ENCODE data around the gene SART1.

SART1 gene

GRCh38 chr11:65928667-65929066 is 32.9 kb upstream of the SART1 start:
- CTCF ChIA-PET, result no interaction called here
- H3K27ac ChIP-seq, result no peak overlapping the region
- POLR2A ChIA-PET (ENCODE audit: low non-redundant PET), result no interaction called here
- TF ChIP-seq CTCF (conservative IDR thresholded peaks at IDR 0.05; ENCODE audit: low read depth), result no peak
- no peak for DNase-seq (ENCODE audit: low spot score)

- ChIA-PET CTCF (interaction anchor here (1.0 kb wide), 1 partner anchor 90 kb away, joined by 4 read pairs; no protein-coding TSS in a partner anchor), POLR2A (ENCODE audit: low non-redundant PET) (no interaction called here)
- no peak for DNase-seq (ENCODE audit: low spot score)
- no peak for TF ChIP-seq CTCF (conservative IDR thresholded peaks at IDR 0.05; ENCODE audit: low read depth)
- no peak overlapping the region for H3K27ac ChIP-seq
Observed at GRCh38 chr11:65931773-65932557, 29.6 kb upstream of the SART1 start.

- CTCF ChIA-PET, result interaction anchor here (0.7 to 1.0 kb wide), 3 partner anchors 90 to 267 kb away, joined by 3 to 4 read pairs (median 3); no protein-coding TSS in a partner anchor
- POLR2A ChIA-PET (ENCODE audit: low non-redundant PET), result no interaction called here
- no peak for TF ChIP-seq CTCF (conservative IDR thresholded peaks at IDR 0.05; ENCODE audit: low read depth)
- H3K27ac ChIP-seq, result no peak overlapping the region
- no peak for DNase-seq (ENCODE audit: low spot score)
Observed at GRCh38 chr11:65932558-65932919, 29.0 kb upstream of the SART1 start.

GRCh38 chr11:65934014-65934413 is 27.5 kb upstream of the SART1 start:
- no peak overlapping the region for H3K27ac ChIP-seq
- ChIA-PET CTCF (interaction anchor here (0.6 kb wide), 1 partner anchor 112 kb away, joined by 3 read pairs; no protein-coding TSS in a partner anchor), POLR2A (ENCODE audit: low non-redundant PET) (no interaction called here)
- no peak for TF ChIP-seq CTCF (conservative IDR thresholded peaks at IDR 0.05; ENCODE audit: low read depth)
- DNase-seq (ENCODE audit: low spot score), result no peak

GRCh38 chr11:65937766-65938165 is 23.8 kb upstream of the SART1 start:
- ChIA-PET POLR2A (ENCODE audit: low non-redundant PET) (no interaction called here), CTCF (no interaction called here)
- TF ChIP-seq CTCF (conservative IDR thresholded peaks at IDR 0.05; ENCODE audit: low read depth), result no peak
- no peak for DNase-seq (ENCODE audit: low spot score)
- no peak overlapping the region for H3K27ac ChIP-seq

- ChIA-PET CTCF (no interaction called here), POLR2A (ENCODE audit: low non-redundant PET) (no interaction called here)
- TF ChIP-seq CTCF (conservative IDR thresholded peaks at IDR 0.05; ENCODE audit: low read depth), result no peak
- H3K27ac ChIP-seq, result no peak overlapping the region
- no peak for DNase-seq (ENCODE audit: low spot score)
Observed at GRCh38 chr11:65941720-65942310, 19.7 kb upstream of the SART1 start.

Data from RWPE1 (cell line).